Heart left ventricle (tissue), 13 donors: Measurements from ENCODE around the gene C22orf39.

Experiments
- CTCF ChIP-seq, 12 donors: fragments of 200-600 bp; sonication (generic) in 4 of 12; IDR thresholded peaks; one replicate each; pipeline versions ENCODE4 v1.5.0 to v1.8.0; 2018 to 2022; ENCODE audit warnings: antibody characterized with exemption in 12 of 12, mild to moderate bottlenecking in 5 of 12
- POLR2A ChIP-seq, 2 donors: fragments of 450-650 bp; IDR thresholded peaks; one replicate each; pipeline ENCODE4 v1.6.1; 2017; ENCODE audit warnings: antibody characterized with exemption in 2 of 2, mild to moderate bottlenecking in 2 of 2, moderate library complexity in 2 of 2
- donor health status: ischemic (EF 13 %, LVEDD 7.1; RV severe dilation, severe dysfunction).
- donor health status: DM: no; HTN: yes; CAD: no.
- donor health status: DM: no; HTN: no; CAD: no.
- donor health status: ischemic (EF 25% LVEDD 6.9; RV normal size, moderate dysfunction).
- donor health status: ischemic (EF 25% LVEDD 5.7; RV mildly dilated, moderate dysfunction).
- donor health status: ischemic (EF 35%, LVEDD 5.7; RV mildly dilated, moderate dysfunction).
- donor health status: nonischemic (EF 11% LVEDD 7.7; RV severe dilation, severe dysfunction).
- donor health status: DM: yes; HTN: yes; CAD: no.
- donor health status: PGD.
- donor health status: ischemic (EF 29% LVEDD 5.4; RV normal size, mild dysfunction).
- donor health status: nonischemic (EF 23%, LVEDD 6.1; RV moderate dilation, normal function).

- no peak for TF ChIP-seq CTCF (IDR thresholded peaks at IDR 0.05)
- no peak for TF ChIP-seq POLR2A (IDR thresholded peaks at IDR 0.05)
Observed at GRCh38 chr22:19434401-19434800, 13.1 kb downstream of the C22orf39 start.
